HL-60 (cell line): ENCODE measurements around the gene SEC16B.

Experiments
- DNase-seq, 2 experiments: peaks; one replicate each; pipeline ENCODE4 v3.0.0-alpha.2; 2010 to 2020; ENCODE audit warnings: low read depth in 1 of 2, low spot score in 1 of 2
- H3K27ac ChIP-seq: fragments of 250-450 bp; sonication (Bioruptor Pico); replicated peaks from 2 replicates; pipeline ENCODE4 v1.5.1; 2020; ENCODE audit warnings: mild to moderate bottlenecking, moderate library complexity
- H3K27me3 ChIP-seq: fragments of 250-450 bp; sonication (Bioruptor Pico); 2 replicates; pipeline ENCODE4 v1.5.1; 2021; ENCODE audit warnings: mild to moderate bottlenecking, moderate library complexity; ENCODE audit not compliant: insufficient read depth, poor library complexity, severe bottlenecking
- H3K4me3 ChIP-seq: replicated peaks from 2 replicates; pipeline ENCODE4 v1.5.1; 2011; ENCODE audit warnings: mild to moderate bottlenecking, control low read depth, low read length; ENCODE audit not compliant: insufficient read depth
- GABPA ChIP-seq: IDR thresholded peaks from 2 replicates; pipeline ENCODE4 v1.6.1; 2012; ENCODE audit warnings: low read depth
- POLR2AphosphoS5 ChIP-seq: IDR thresholded peaks from 2 replicates; pipeline ENCODE4 v1.6.1; 2012; ENCODE audit warnings: low read depth
- SPI1 ChIP-seq: IDR thresholded peaks from 2 replicates; pipeline ENCODE4 v1.6.1; 2012; ENCODE audit warnings: low read depth, mild to moderate bottlenecking, borderline replicate concordance
- long read RNA-seq: library from polyadenylated mRNA; unstranded; transcript quantifications from one replicate; pipeline ENCODE4 v2.0.0, GENCODE V29; 2020
- TF ChIP-seq, protein P1 (sequence below): IDR thresholded peaks from one replicate; pipeline ENCODE4 v1.5.1; 2011; ENCODE audit warnings: low read length, control low read depth, inconsistent platforms; ENCODE audit not compliant: insufficient read depth
- TF ChIP-seq, protein P2 (sequence below): IDR thresholded peaks from 2 replicates; pipeline ENCODE4 v1.6.1; 2012; ENCODE audit warnings: low read depth; ENCODE audit not compliant: insufficient replicate concordance

SEC16B gene, protein sequence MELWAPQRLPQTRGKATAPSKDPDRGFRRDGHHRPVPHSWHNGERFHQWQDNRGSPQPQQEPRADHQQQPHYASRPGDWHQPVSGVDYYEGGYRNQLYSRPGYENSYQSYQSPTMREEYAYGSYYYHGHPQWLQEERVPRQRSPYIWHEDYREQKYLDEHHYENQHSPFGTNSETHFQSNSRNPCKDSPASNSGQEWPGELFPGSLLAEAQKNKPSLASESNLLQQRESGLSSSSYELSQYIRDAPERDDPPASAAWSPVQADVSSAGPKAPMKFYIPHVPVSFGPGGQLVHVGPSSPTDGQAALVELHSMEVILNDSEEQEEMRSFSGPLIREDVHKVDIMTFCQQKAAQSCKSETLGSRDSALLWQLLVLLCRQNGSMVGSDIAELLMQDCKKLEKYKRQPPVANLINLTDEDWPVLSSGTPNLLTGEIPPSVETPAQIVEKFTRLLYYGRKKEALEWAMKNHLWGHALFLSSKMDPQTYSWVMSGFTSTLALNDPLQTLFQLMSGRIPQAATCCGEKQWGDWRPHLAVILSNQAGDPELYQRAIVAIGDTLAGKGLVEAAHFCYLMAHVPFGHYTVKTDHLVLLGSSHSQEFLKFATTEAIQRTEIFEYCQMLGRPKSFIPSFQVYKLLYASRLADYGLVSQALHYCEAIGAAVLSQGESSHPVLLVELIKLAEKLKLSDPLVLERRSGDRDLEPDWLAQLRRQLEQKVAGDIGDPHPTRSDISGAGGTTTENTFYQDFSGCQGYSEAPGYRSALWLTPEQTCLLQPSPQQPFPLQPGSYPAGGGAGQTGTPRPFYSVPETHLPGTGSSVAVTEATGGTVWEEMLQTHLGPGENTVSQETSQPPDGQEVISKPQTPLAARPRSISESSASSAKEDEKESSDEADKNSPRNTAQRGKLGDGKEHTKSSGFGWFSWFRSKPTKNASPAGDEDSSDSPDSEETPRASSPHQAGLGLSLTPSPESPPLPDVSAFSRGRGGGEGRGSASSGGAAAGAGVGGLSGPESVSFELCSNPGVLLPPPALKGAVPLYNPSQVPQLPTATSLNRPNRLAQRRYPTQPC
- long read RNA-seq, result 0 reads

DNA sequence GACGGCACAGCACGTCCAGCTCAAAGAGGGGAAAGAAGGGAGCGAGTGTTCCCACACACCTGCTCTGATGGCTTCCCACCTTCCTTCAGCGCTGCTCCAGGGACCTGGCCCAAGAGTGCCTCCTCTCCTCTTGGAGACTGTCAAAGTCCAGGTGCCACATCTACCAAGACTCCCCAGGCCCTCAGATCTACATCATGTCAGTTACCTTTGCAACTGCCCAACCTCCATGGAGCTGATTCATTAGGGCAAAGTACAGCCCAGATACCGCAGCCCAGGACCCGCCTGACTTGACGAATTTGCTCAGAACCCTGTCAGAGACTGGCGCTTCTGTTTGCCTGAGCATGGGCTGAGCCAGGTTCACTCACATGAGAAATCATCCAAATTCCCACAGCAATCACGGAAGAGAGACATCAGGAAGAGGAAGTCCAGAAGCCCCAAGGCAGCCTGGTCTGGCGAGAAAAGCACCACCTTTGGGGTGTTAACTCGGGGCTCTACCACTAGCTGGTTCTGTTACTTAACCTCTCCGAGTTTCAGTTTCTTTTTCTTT lies at the start of gene SEC16B:
Gene SEC16B, minus strand, starts transcription at position 234 of the 547 bp plus-strand sequence. CDS start 2,077 bp downstream, outside the sequence.
- Histone ChIP-seq H3K27me3 (no peaks in the 10 kb centered on the region), H3K27ac (no peak within 1 kb of the TSS), H3K4me3 (no peak within 1 kb of the TSS)
- peak in 1 of 2 experiments; percentile 4 for DNase-seq
- TF ChIP-seq GABPA (no peak), SPI1 (peak; percentile 44; the same call in 1 of the 2 replicates), POLR2AphosphoS5 (no peak)
- TF ChIP-seq, protein P1, sequence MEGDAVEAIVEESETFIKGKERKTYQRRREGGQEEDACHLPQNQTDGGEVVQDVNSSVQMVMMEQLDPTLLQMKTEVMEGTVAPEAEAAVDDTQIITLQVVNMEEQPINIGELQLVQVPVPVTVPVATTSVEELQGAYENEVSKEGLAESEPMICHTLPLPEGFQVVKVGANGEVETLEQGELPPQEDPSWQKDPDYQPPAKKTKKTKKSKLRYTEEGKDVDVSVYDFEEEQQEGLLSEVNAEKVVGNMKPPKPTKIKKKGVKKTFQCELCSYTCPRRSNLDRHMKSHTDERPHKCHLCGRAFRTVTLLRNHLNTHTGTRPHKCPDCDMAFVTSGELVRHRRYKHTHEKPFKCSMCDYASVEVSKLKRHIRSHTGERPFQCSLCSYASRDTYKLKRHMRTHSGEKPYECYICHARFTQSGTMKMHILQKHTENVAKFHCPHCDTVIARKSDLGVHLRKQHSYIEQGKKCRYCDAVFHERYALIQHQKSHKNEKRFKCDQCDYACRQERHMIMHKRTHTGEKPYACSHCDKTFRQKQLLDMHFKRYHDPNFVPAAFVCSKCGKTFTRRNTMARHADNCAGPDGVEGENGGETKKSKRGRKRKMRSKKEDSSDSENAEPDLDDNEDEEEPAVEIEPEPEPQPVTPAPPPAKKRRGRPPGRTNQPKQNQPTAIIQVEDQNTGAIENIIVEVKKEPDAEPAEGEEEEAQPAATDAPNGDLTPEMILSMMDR, result no peak
- TF ChIP-seq, protein P2, sequence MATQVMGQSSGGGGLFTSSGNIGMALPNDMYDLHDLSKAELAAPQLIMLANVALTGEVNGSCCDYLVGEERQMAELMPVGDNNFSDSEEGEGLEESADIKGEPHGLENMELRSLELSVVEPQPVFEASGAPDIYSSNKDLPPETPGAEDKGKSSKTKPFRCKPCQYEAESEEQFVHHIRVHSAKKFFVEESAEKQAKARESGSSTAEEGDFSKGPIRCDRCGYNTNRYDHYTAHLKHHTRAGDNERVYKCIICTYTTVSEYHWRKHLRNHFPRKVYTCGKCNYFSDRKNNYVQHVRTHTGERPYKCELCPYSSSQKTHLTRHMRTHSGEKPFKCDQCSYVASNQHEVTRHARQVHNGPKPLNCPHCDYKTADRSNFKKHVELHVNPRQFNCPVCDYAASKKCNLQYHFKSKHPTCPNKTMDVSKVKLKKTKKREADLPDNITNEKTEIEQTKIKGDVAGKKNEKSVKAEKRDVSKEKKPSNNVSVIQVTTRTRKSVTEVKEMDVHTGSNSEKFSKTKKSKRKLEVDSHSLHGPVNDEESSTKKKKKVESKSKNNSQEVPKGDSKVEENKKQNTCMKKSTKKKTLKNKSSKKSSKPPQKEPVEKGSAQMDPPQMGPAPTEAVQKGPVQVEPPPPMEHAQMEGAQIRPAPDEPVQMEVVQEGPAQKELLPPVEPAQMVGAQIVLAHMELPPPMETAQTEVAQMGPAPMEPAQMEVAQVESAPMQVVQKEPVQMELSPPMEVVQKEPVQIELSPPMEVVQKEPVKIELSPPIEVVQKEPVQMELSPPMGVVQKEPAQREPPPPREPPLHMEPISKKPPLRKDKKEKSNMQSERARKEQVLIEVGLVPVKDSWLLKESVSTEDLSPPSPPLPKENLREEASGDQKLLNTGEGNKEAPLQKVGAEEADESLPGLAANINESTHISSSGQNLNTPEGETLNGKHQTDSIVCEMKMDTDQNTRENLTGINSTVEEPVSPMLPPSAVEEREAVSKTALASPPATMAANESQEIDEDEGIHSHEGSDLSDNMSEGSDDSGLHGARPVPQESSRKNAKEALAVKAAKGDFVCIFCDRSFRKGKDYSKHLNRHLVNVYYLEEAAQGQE, result no peak

DNA sequence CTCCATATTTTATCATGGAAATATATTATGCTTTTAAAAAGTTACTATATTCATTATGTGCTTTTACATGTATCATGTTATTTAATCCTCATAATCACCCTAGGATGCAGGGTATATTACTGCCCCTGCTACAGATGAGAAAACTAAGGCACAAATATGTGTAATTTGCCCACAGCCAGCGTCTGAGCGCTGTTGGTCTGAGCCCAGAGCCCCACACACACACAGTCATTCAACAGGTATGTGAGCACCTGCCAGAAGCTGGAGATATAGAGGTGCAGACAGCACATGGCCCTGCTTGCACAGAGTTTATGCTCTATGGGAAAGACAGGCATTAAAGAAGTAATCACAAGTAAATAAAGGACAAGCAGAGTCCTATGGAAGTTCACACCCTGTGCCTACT lies 49.8 kb upstream of the SEC16B start:
- TF ChIP-seq GABPA (no peak), POLR2AphosphoS5 (no peak), SPI1 (no peak)
- TF ChIP-seq, protein P2, result no peak
- TF ChIP-seq, protein P1, result no peak
- Histone ChIP-seq H3K27ac (no peak overlapping the region), H3K27me3 (no peaks in the 10 kb centered on the region), H3K4me3 (no peak overlapping the region)
- no peak for DNase-seq

DNA sequence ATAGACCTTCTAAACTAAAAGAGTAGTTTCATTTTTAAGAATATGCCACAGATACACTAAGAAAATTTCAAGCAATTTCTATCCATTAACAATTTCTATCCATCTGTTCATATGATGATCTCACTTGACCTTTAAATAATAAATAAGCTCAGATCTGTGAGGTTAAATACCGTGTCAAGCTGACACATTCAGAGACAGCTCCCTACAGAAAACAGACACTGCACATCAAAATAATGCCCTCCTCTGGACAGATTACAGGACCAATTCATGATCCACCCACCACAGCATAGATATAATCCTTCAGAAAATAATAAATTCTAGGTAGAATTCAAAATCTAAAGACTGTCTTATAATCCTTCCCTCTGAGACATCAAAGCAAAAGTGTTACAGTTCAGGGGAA lies 49.4 kb upstream of the SEC16B start:
- Histone ChIP-seq H3K4me3 (no peak overlapping the region), H3K27me3 (no peaks in the 10 kb centered on the region), H3K27ac (no peak overlapping the region)
- no peak for DNase-seq
- TF ChIP-seq, protein P1, result no peak
